ENCODE results near the gene KDM2B. TPM values are rescaled to one million over a fixed set of nuclear protein-coding genes. Genes with fewer than 3 reads are reported as not detected.

Gene KDM2B
- total RNA-seq, 2 donors from 2014 or later = 18.1 to 39.3 TPM

DNA sequence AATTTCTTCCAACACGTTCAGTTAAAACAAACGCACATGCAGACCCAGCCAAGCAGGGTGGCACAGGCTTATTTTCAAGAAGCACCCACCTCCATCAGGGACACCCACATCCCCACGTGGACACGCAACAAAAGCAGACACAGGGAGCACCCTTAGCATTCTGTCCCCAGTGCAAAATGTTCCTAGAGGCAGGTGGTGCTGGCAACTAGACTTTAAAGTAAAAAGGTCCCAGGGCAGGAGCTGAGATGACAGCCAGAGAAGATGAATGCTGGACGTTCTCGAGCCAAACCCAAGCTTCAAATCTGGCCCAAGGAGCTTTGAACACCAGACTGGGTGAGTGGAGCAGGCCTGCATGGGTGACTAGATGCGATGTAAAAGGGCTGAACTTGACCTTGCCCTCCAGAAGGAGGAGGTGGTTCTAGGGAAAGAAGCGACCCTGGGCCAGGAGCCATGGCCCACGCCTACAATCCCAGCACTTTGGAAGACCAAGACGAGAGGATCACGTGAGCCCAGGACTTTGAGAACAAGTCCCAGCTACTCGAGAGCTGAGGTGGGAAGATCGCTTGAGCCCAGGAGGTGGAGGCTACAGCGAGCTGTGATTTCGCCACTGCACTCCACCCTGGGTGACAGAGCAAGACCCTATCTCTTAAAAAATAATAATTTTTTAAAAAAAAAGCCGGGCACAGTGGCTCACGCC lies 47.3 kb downstream of the KDM2B start:
- TF ChIP-seq POLR2AphosphoS5 (IDR thresholded peaks at IDR 0.05) = no peak
- TF ChIP-seq, protein P1, sequence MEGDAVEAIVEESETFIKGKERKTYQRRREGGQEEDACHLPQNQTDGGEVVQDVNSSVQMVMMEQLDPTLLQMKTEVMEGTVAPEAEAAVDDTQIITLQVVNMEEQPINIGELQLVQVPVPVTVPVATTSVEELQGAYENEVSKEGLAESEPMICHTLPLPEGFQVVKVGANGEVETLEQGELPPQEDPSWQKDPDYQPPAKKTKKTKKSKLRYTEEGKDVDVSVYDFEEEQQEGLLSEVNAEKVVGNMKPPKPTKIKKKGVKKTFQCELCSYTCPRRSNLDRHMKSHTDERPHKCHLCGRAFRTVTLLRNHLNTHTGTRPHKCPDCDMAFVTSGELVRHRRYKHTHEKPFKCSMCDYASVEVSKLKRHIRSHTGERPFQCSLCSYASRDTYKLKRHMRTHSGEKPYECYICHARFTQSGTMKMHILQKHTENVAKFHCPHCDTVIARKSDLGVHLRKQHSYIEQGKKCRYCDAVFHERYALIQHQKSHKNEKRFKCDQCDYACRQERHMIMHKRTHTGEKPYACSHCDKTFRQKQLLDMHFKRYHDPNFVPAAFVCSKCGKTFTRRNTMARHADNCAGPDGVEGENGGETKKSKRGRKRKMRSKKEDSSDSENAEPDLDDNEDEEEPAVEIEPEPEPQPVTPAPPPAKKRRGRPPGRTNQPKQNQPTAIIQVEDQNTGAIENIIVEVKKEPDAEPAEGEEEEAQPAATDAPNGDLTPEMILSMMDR (IDR thresholded peaks at IDR 0.05) = no peak
- TF ChIP-seq POLR2A (IDR thresholded peaks at IDR 0.05) = no peak
- Histone ChIP-seq H3K36me3 (no peaks in the 10 kb centered on the region), H3K4me1 (replicated peaks) (peaks cover 4% of the 10 kb centered on the region), H3K27ac (no peak overlapping the region), H3K4me3 (no peak overlapping the region), H3K9me3 (no peaks in the 10 kb centered on the region), H3K27me3 (replicated peaks; ENCODE audit: insufficient read depth) (no peaks in the 10 kb centered on the region)
- intact Hi-C loops (cut with DNase I) = no loop called here
- WGBS = 65% methylated on average over 17 of the region's 17 CpGs
- no peak for DNase-seq (ENCODE audit: low spot score)

- DNase-seq (ENCODE audit: low spot score) = no peak
- Histone ChIP-seq H3K4me3 (no peak overlapping the region), H3K36me3 (no peaks in the 10 kb centered on the region), H3K27me3 (replicated peaks; ENCODE audit: insufficient read depth) (no peaks in the 10 kb centered on the region), H3K9me3 (no peaks in the 10 kb centered on the region), H3K4me1 (replicated peaks) (peaks cover 4% of the 10 kb centered on the region), H3K27ac (peak overlapping the region in 1 of 2 donors; percentile 43)
- WGBS = 63% methylated on average over 16 of the region's 16 CpGs
- no peak for TF ChIP-seq POLR2AphosphoS5 (IDR thresholded peaks at IDR 0.05)
- TF ChIP-seq, protein P1 (IDR thresholded peaks at IDR 0.05) = no peak
- no peak for TF ChIP-seq POLR2A (IDR thresholded peaks at IDR 0.05)
- intact Hi-C loops (cut with DNase I) = no loop called here
Observed at GRCh38 chr12:121532503-121533393, 48.1 kb downstream of the KDM2B start.

DNA sequence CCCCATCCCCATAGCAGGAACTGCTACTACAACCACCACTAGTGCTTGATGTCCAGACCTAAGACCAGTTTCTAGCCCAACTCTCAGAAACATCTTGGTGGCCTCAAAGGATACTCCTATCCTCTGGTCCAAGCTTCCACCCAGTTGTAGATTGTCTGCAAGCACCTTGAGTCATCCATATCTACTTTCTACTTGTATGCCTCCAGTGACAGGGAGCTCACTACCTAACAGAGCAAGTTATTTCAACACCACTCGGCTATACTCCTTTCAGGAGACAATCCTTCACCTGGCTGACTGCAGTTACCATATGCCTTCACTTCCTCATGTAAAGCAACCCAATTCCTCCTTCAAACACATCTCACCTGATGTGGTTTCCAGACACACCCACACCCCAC lies 49.5 kb downstream of the KDM2B start:
- H3K4me1 ChIP-seq (replicated peaks) = no peaks in the 10 kb centered on the region
- DNase-seq (ENCODE audit: low spot score) = no peak
- intact Hi-C loops (cut with DNase I) = no loop called here
- H3K27ac ChIP-seq = no peak overlapping the region
- TF ChIP-seq POLR2AphosphoS5 (IDR thresholded peaks at IDR 0.05) (no peak), POLR2A (IDR thresholded peaks at IDR 0.05) (no peak)
- TF ChIP-seq, protein P1 (IDR thresholded peaks at IDR 0.05) = no peak
- H3K27me3 ChIP-seq (replicated peaks; ENCODE audit: insufficient read depth) = no peaks in the 10 kb centered on the region
- H3K9me3 ChIP-seq = no peaks in the 10 kb centered on the region
- 96% methylated on average over 1 of the region's 1 CpG for WGBS
- no peak overlapping the region for H3K4me3 ChIP-seq
- no peaks in the 10 kb centered on the region for H3K36me3 ChIP-seq

DNA sequence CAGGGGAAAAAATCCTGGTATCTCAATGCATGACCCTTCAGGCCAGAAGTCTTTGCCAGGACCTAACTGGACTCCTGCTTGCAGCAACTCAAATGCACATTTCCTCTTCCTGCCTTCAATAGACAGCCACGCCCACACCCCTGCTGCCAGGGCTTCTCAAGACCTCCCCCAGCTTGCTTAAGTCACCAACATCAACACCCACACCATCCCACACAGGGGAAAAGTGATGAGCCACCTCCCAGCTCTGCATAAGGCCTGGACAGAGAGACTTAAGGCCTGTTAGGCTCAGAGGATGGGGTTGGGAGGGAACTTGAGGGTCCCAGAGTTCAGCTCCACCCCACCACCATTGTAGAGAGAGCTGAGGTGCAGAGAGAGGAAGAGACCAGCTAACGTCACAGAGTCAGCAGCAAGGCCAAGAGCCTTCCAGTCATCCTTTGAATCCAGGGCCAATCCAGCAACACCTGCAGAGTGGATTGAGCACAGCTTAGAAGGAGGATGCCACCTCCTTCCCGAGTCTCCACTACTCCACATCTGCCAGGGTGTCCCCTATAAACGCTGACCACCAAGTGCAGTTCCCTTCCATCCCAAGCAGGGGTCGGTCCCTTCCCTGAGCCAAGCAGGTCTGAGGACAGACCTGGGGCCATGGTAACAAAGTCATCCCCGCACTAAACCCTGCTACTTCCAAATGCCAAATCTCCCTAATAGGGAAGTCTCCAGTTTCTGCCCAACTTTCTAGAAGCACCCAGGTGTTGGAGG lies 50.0 kb downstream of the KDM2B start:
- intact Hi-C loops (cut with DNase I) = no loop called here
- TF ChIP-seq, protein P1 (IDR thresholded peaks at IDR 0.05) = no peak
- H3K9me3 ChIP-seq = no peaks in the 10 kb centered on the region
- no peak for DNase-seq (ENCODE audit: low spot score)
- H3K36me3 ChIP-seq = no peaks in the 10 kb centered on the region
- no peaks in the 10 kb centered on the region for H3K4me1 ChIP-seq (replicated peaks)
- 78% methylated on average over 6 of the region's 6 CpGs for WGBS
- H3K4me3 ChIP-seq = no peak overlapping the region
- no peak overlapping the region for H3K27ac ChIP-seq
- no peaks in the 10 kb centered on the region for H3K27me3 ChIP-seq (replicated peaks; ENCODE audit: insufficient read depth)

Data from prostate gland (tissue), 2 donors.